ENCODE data around the gene RAB37. TPM values are rescaled to one million over a fixed set of nuclear protein-coding genes. Genes with fewer than 3 reads are reported as not detected.

The RAB37 gene
- total RNA-seq, 1 donor from 2014 or later, result 0.82 TPM

DNA sequence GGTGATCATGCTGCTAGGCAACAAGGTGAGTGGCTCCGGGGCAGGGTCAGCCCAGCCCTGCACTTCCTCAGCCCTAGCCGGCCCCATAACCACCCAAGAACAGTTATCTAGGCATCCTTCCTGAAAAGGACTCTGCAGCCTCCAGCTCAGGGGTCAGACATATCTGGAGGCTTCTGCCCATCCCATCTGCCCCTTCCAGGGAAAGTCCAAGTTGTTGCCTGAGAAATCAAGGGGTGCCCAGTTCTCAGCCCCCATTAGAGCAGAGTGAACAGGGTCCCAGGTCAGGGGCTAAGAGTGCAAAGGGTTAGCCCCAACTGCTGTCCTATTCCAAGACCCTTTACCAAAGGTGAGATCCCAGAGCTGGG, 7.3 kb downstream of the RAB37 start:
- DNase-seq (ENCODE audit: low spot score in 2 of 2), result peak; percentile 10 to 23
- FAIRE-seq, result no peak

GRCh38 chr17:74744714-74745547, 7.9 kb downstream of the RAB37 start:
- FAIRE-seq (no peak), DNase-seq (ENCODE audit: low spot score in 2 of 2) (peak; percentile 84 to 85)

- no peak for FAIRE-seq
- no peak for DNase-seq (ENCODE audit: low spot score in 2 of 2)
Observed at GRCh38 chr17:74745548-74746177, 8.6 kb downstream of the RAB37 start.

- DNase-seq (ENCODE audit: low spot score in 2 of 2) (peak in 1 of 2 donors; percentile 17), FAIRE-seq (no peak)
Observed at GRCh38 chr17:74746376-74746775, 9.3 kb downstream of the RAB37 start.

GRCh38 chr17:74746922-74747321, 9.9 kb downstream of the RAB37 start:
- FAIRE-seq (no peak), DNase-seq (ENCODE audit: low spot score in 2 of 2) (peak in 1 of 2 donors; percentile 12)

DNA sequence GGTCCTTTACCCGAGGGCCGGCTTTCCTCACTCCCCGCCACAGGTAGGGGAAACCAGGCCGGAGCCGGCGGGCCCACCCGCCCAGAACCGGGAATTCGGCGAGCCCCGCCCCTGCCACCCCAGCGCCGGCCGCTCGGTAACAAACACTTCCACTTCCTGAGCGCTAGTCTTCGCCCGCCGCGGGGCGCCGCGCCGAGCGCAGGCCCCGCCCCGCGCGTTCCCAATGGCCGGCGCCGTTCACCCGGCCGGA, 11.1 kb downstream of the RAB37 start:
- no peak for DNase-seq (ENCODE audit: low spot score in 2 of 2)

GRCh38 chr17:74748529-74749278, 11.6 kb downstream of the RAB37 start, which contains the start of gene NHERF1:
TSS of gene NHERF1 (plus strand) at chr17:74748628. CDS start at chr17:74748847, 219 bp downstream.
- peak; percentile 97 to 98 for DNase-seq (ENCODE audit: low spot score in 2 of 2)
- no peak for FAIRE-seq

More for the DNA sequence above, 11.1 kb downstream of the RAB37 start:
- FAIRE-seq, result no peak

- FAIRE-seq, result no peak
- DNase-seq (ENCODE audit: low spot score in 2 of 2), result no peak
Observed at GRCh38 chr17:74749279-74750038, 12.4 kb downstream of the RAB37 start.

GRCh38 chr17:74750039-74750326, 12.9 kb downstream of the RAB37 start:
- no peak for DNase-seq (ENCODE audit: low spot score in 2 of 2)
- FAIRE-seq, result no peak

DNA sequence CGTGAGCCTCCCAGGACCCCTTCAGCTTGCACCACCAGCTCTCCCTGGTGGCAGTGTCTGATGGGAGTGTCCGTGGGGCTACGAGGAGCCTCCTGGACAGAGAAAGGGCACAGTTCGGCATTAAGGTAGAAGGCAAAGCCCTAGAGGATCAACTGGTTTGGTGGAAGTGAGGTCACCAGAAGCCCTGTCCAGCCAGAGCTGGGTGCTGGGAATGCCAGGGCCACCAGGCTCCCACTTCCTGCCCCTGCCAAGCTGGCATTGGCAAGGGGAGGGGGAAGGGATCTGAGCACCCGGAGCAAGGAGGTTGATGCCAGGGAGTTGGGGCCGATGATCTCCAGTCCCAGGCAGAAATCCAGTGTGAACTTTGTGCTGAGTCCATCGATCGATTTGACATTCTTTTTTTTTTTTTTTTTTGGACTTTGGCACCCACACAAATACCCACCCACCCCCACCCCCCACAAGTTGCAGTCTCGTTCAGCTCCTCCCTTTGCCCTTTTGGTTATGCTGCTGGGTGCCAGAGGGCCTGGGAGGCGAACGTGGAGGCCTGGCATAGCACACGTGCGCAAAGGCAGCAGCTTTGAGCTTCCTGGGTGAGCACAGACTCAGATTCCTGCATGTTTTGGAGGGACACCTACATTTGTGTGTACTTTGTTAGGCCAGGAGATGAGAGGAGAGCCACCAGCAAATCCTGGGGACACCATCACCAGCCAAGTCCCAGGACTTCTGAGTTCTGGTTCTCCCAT, 13.4 kb downstream of the RAB37 start:
- DNase-seq (ENCODE audit: low spot score in 2 of 2) (no peak), FAIRE-seq (no peak)

GRCh38 chr17:74752415-74752814, 15.4 kb downstream of the RAB37 start:
- DNase-seq (ENCODE audit: low spot score in 2 of 2) (no peak), FAIRE-seq (no peak)

DNA sequence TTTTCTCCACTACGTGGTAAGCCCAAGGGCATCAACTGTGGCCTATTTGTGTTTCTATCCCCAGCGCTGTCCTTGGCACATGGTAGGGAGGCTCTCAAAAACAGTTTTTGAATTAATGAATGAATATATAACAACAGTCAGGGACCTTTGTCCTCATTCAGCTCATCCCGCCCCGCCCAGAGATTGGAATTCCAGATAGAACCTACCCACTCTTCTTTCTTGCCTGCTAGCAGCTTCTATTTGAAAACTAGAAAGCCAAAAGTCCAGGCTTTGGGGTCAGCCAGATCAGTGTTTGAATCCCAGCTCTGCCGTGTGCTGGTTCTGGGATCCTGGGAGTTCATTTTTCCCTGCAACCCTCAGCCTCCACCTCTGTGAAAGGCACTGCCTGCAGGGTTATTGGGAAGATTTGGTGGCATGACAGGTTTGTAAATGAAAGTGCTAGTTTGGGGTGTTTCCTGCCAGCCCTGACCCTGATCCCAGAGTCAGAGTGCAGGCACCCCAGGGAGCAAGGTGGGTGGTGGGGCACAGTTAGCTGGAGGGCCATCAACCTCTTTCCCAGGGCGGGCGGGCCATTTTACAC, 15.9 kb downstream of the RAB37 start:
- FAIRE-seq (no peak), DNase-seq (ENCODE audit: low spot score in 2 of 2) (no peak)

- no peak for DNase-seq (ENCODE audit: low spot score in 2 of 2)
- no peak for FAIRE-seq
Observed at GRCh38 chr17:74754832-74755231, 17.8 kb downstream of the RAB37 start.

- FAIRE-seq (no peak), DNase-seq (ENCODE audit: low spot score in 2 of 2) (no peak)
Observed at GRCh38 chr17:74755533-74755932, 18.5 kb downstream of the RAB37 start.

DNA sequence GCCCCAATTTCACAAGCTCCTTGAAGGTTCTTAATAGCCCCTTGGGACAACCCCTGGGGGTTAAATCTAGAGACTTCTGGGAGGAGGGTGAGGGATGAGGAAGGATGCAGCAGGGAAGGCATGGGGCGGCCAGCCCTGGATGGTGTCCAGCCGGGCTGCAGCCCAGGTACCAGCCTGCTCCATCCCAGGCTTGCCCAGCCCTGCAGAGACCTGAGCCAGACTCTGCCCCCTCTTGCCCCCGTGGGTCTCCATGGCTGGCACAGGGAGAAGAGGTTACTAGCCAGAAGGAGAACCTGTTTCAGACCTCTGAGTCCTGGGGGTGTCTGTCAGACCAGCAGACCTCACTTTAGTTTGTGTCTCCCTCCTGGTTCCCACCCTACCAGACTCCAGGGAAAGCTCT, 19.8 kb downstream of the RAB37 start:
- no peak for DNase-seq (ENCODE audit: low spot score in 2 of 2)
- no peak for FAIRE-seq

DNA sequence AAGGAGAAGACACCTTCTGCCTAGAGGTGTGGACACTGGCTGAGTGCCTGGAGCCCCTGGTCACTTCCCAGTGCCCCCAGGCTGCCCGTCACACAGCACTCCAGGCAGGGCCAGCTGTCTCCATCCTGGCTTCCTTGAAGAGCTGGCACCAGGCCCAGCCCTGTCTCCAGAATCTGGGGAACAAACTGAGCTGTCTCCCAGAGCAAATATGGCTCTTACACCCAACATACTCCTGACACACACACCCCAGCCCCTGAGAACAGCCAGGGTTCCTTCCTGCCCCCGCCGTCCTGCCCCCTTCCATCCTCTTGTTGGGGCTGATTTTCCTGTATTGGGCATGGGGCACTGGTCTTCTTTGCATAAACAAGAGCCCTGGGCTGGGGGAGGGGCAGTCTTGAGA, 20.4 kb downstream of the RAB37 start:
- DNase-seq (ENCODE audit: low spot score in 2 of 2) (no peak), FAIRE-seq (no peak)

GRCh38 chr17:74757931-74758847, 21.1 kb downstream of the RAB37 start:
- DNase-seq (ENCODE audit: low spot score in 2 of 2) (peak in 1 of 2 donors; percentile 48), FAIRE-seq (no peak)

- FAIRE-seq (no peak), DNase-seq (ENCODE audit: low spot score in 2 of 2) (peak in 1 of 2 donors; percentile 60)
Observed at GRCh38 chr17:74758848-74759168, 21.8 kb downstream of the RAB37 start.

- no peak for DNase-seq (ENCODE audit: low spot score in 2 of 2)
- FAIRE-seq, result no peak
Observed at GRCh38 chr17:74759243-74759801, 22.3 kb downstream of the RAB37 start.

Data from frontal cortex (tissue), 4 donors.